Nucleus accumbens (tissue), 56 donors: ENCODE measurements around the gene LLGL1.

ENCODE experiments used
- DNase-seq, 56 donors: peaks; one replicate each; lab custom pipeline; 2025; lab: John Stamatoyannopoulos, UW

Gene LLGL1

GRCh38 chr17:18227635-18228034 lies 2.2 kb downstream of the LLGL1 start:
- DNase-seq, result no peak

DNA sequence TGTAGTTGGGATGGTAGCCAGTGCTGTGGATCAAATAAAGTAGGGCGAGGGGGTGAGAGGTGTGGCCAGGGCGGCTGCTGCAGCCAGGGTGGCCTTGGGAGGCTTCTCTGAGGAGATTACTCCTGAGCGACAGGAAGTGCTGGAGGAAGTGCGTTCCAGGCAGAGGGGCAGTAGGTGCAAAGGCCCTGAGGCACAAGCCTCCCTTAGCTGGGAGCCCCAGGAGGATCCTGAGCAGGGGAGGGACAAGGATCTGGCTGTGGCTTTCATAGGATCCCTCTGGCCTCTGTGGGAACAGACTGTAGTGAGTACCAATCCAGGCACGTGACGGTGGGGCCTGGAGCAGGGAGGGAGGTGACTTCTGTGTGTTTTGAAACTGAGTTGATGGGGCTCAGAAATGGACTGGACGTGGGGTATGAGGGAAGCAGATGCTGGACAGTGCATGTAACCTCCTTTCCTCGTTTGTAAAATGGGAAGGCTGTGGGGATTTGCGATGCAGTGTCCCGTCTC lies 2.8 kb downstream of the LLGL1 start:
- DNase-seq, result peak in 3 of 56 donors; percentile 21 to 42 (median 40)

DNA sequence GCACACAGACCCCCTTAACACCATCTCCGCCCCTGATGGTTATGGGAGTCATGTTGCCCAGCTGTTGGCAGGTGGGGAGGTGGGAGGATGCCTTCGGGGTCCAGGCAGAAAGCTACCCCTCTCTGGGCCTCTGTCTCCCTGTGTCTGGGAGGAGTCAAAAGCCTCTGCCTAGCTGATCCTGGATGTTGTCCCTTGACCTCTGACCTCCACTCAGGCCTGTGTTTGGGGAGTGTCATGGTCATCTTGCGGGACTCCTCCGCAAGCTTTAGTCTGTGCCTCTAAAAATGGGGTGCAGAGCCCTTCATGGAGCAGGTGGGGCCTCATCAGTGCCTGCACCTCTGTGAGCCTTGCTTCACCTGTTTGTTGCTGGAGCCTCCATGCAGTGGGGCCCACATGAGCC lies 3.8 kb downstream of the LLGL1 start:
- peak in 1 of 56 donors; percentile 8 for DNase-seq

GRCh38 chr17:18229771-18230170 lies 4.3 kb downstream of the LLGL1 start:
- DNase-seq, result no peak

DNA sequence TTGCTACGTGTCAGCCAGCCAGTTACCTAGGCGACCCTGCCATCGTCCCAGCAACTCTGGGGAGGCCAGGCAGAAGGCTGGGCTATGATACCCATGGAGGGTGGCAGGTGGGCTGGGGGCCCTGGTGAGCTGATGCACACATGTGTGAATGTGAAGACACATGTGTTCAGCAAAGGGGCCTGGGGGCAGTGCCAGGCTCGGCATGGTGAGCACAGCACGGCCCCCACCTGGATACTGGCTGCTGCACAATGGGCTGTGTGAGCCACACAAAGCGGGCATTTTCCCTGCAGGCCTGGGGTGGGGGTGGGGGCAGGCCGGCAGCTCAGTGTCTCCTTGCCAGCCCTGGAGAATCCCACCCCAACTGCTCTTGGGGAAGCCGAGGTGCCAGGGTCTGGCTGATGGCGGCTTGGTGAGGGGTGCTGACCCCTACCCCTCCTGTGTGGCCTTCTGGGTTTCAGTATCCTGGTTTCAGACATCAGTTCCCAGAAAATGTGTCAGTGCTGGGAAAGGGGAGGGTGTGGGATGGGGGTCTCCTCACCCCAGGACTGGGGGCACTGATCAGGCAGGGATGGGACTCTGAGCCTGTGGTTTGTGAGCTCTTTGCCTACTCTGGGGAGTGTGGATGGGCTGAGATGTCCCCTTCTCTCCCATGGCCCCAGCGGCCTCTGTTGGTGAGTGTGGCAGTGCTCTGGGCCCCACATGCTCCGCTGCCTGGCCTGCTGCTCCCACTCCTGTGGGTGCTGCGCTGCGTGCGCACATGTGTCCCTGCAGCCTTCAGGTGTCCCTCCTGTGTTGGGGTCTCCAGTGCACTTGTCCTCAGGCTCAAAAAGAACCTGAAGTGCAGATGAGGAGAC lies 5.1 kb downstream of the LLGL1 start:
- peak in 49 of 56 donors; percentile 33 to 90 (median 76) for DNase-seq

- DNase-seq, result peak in 8 of 56 donors; percentile 23 to 54 (median 44)
These were observed 5.7 kb downstream of the LLGL1 start for GRCh38 chr17:18231164-18231563.

DNA sequence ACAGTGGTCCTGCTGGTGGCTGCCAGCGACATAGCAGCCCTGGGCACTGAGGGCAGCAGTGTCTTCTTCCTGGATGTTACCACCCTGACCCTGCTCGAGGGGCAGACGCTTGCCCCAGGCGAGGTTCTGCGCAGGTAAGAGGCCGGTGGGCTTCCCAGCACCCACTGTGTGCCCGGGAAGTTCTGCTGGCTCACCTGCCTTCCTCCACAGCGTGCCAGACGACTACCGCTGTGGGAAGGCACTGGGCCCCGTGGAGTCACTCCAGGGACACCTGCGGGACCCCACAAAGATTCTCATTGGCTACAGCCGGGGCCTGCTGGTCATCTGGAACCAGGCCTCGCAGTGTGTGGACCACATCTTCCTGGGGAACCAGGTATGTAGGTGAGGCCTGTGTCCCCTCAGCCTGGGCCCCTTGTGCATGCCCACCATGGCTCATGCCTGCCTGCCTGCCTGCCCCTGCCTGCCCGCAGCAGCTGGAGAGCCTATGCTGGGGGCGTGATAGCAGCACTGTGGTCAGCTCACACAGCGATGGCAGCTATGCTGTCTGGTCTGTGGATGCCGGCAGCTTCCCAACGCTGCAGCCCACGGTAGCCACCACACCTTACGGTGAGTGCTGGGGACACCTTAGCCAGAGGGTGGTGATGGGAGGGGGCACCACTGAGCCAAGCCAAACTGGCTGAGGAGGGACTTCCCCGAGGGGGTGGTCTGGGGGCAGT lies 8.5 kb downstream of the LLGL1 start:
- no peak for DNase-seq

DNA sequence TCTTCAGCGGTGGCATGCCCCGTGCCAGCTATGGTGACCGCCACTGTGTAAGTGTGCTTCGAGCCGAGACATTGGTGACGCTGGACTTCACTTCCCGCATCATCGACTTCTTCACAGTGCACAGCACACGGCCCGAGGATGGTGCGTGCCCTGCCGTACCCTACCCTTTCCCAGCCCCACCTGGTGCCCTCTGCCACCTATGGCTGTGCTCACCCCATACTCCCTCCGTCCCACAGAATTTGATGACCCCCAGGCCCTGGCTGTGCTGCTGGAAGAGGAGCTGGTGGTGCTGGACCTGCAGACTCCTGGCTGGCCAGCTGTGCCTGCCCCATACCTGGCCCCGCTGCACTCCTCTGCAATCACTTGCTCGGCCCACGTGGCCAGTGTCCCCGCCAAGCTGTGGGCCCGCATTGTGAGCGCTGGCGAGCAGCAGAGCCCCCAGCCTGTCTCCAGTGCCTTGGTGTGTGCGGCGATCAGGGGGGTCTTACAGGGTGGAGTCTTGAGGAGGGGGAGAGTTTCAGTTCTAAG lies 9.5 kb downstream of the LLGL1 start:
- DNase-seq, result no peak

GRCh38 chr17:18235743-18236256 lies 10.4 kb downstream of the LLGL1 start:
- no peak for DNase-seq

- DNase-seq, result no peak
These were observed 11.1 kb downstream of the LLGL1 start for GRCh38 chr17:18236494-18236893.

- no peak for DNase-seq
These were observed 12.0 kb downstream of the LLGL1 start for GRCh38 chr17:18237461-18237860.

- DNase-seq, result no peak
These were observed 12.9 kb downstream of the LLGL1 start for GRCh38 chr17:18238299-18238698.

GRCh38 chr17:18240449-18240848 lies 15.0 kb downstream of the LLGL1 start:
- no peak for DNase-seq

GRCh38 chr17:18241229-18241871 lies 15.9 kb downstream of the LLGL1 start:
- DNase-seq, result no peak

GRCh38 chr17:18245038-18245776 lies 19.8 kb downstream of the LLGL1 start:
- DNase-seq, result no peak

GRCh38 chr17:18246109-18246725 lies 20.8 kb downstream of the LLGL1 start:
- DNase-seq, result no peak

GRCh38 chr17:18246880-18247612 lies 21.6 kb downstream of the LLGL1 start:
- DNase-seq, result peak in 3 of 56 donors; percentile 29 to 56 (median 55)

DNA sequence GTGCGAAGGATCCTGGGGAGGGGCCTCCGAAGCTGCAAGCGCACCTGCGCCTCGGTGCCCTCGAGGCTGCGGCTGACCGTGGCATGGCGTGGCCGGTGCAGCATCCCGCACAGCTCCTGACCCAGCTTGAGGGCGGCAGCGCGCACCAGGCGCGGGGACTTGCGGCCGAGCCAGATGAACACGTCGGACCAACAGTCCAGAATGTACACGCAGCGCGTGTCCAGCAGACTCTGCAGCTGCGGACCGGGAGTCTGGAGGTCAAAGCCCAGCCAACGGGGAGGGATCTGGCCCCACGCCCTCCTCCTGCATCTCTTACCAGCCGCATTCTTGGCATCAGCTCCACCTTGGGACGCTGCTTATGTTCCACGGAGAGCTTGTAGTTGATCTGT lies 22.2 kb downstream of the LLGL1 start:
- peak in 37 of 56 donors; percentile 12 to 71 (median 42) for DNase-seq

GRCh38 chr17:18248300-18248731 lies 22.9 kb downstream of the LLGL1 start:
- DNase-seq, result peak in 44 of 56 donors; percentile 11 to 75 (median 50)
